ENCODE measurements around the gene KDM4E.

Gene KDM4E

GRCh38 chr11:95054356-95054755 lies 29.3 kb downstream of the KDM4E start:
- DNase-seq, result no peak

- DNase-seq, result no peak
These were observed 30.3 kb downstream of the KDM4E start for GRCh38 chr11:95055283-95055897.

- no peak for DNase-seq
These were observed 32.9 kb downstream of the KDM4E start for GRCh38 chr11:95057959-95058358.

GRCh38 chr11:95058621-95059020 lies 33.6 kb downstream of the KDM4E start:
- DNase-seq, result no peak

- DNase-seq, result no peak
These were observed 34.0 kb downstream of the KDM4E start for GRCh38 chr11:95059046-95059445.

GRCh38 chr11:95065336-95065735 lies 40.3 kb downstream of the KDM4E start:
- no peak for DNase-seq

GRCh38 chr11:95066716-95067038 lies 41.6 kb downstream of the KDM4E start, which contains the start of gene SRSF8:
Gene SRSF8, plus strand, starts transcription at chr11:95066919. Its CDS starts 308 bp downstream, at chr11:95067227.
- DNase-seq, result no peak

GRCh38 chr11:95067039-95067840 lies 42.2 kb downstream of the KDM4E start:
- peak; percentile 52 for DNase-seq

- no peak for DNase-seq
These were observed 42.8 kb downstream of the KDM4E start for GRCh38 chr11:95067841-95068219.

- peak; percentile 90 for DNase-seq
These were observed 43.5 kb downstream of the KDM4E start for GRCh38 chr11:95068549-95068948.

GRCh38 chr11:95070471-95070870 lies 45.4 kb downstream of the KDM4E start:
- no peak for DNase-seq

GRCh38 chr11:95072948-95073347 lies 47.9 kb downstream of the KDM4E start:
- DNase-seq, result no peak

GRCh38 chr11:95074792-95075563 lies 49.9 kb downstream of the KDM4E start:
- DNase-seq, result peak; percentile 42

GRCh38 chr11:95076416-95076815 lies 51.4 kb downstream of the KDM4E start:
- DNase-seq, result peak; percentile 14

GRCh38 chr11:95076981-95077380 lies 51.9 kb downstream of the KDM4E start:
- no peak for DNase-seq
